Testis (tissue), 2 donors: Measurements from ENCODE around the gene JMJD8.

Experiments
- CTCF ChIP-seq, 3 experiments: fragments of 450-650 bp in 2 of 3; fragments of 200-600 bp in 1 of 3; sonication (generic) in 1 of 3; IDR thresholded peaks; one replicate each; pipeline ENCODE4 v1.5.1; 2016 to 2019; ENCODE audit warnings: antibody characterized with exemption in 3 of 3, mild to moderate bottlenecking in 2 of 3, moderate library complexity in 1 of 3
- POLR2A ChIP-seq: fragments of 450-650 bp; IDR thresholded peaks from one replicate; pipeline ENCODE4 v1.6.1; 2017; ENCODE audit warnings: antibody characterized with exemption, mild to moderate bottlenecking, moderate library complexity

GRCh38 chr16:716200-716568 lies 32.0 kb upstream of the JMJD8 start:
- TF ChIP-seq CTCF (IDR thresholded peaks at IDR 0.05) = no peak
- no peak for TF ChIP-seq POLR2A
